ENCODE data around the gene ZCCHC10.

DNA sequence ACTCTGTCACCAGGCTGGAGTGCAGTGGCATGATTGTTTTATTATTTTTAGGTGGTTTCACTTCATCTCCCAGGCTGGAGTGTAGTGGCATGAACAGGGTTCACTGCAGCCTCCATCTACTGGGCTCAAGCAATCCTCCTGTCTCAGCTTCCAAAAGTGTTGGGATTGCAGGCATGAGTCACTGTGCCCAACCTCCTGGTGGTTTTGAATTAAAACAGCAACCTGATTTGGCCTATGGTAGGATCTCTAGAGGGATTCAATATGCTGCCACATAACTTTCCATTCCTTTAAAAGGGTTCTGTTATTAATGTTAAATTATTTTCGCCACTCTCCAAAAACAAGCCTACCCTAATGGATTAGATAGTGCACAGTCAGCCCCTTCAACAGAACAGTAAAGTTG, 15.6 kb upstream of the ZCCHC10 start:
- TF ChIP-seq, protein P1, sequence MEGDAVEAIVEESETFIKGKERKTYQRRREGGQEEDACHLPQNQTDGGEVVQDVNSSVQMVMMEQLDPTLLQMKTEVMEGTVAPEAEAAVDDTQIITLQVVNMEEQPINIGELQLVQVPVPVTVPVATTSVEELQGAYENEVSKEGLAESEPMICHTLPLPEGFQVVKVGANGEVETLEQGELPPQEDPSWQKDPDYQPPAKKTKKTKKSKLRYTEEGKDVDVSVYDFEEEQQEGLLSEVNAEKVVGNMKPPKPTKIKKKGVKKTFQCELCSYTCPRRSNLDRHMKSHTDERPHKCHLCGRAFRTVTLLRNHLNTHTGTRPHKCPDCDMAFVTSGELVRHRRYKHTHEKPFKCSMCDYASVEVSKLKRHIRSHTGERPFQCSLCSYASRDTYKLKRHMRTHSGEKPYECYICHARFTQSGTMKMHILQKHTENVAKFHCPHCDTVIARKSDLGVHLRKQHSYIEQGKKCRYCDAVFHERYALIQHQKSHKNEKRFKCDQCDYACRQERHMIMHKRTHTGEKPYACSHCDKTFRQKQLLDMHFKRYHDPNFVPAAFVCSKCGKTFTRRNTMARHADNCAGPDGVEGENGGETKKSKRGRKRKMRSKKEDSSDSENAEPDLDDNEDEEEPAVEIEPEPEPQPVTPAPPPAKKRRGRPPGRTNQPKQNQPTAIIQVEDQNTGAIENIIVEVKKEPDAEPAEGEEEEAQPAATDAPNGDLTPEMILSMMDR (conservative IDR thresholded peaks at IDR 0.05 in 1 of 2, IDR thresholded peaks at IDR 0.05 in 1 of 2; ENCODE audit: low read depth in 1 of 2, low read length in 2 of 2): peak in 1 of 2 donors; percentile 23
- no peak for TF ChIP-seq EZH2 (IDR thresholded peaks at IDR 0.05; ENCODE audit: low read length, missing control alignments)

All from fibroblast of lung (primary cell).